GM12872 (cell line): ENCODE data around the gene ULK4.

Source experiments
- TF ChIP-seq, protein P1 (sequence below): IDR thresholded peaks from 3 replicates; pipeline ENCODE4 v1.5.1; 2011; ENCODE audit warnings: low read depth, mild to moderate bottlenecking, low read length, moderate library complexity; ENCODE audit not compliant: insufficient read depth

The ULK4 gene

DNA sequence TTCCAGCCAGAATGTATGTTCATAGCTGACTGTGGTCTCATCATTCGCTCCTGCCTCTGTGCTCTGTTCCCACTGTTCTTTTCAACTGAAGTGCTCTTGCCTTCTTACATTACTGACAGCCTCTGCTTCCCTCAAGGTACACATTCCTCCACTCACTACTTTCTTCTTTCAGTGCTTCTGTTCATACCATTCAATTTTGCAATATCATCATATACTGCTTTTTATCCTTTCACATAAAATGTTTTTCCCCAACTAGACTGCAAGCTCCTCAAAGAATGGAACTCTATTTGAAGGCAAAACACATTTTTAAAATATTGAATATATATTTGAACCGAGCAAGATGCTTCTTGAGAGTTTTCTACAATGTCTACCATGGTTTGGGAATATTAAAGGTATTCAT, 471.5 kb downstream of the ULK4 start:
- TF ChIP-seq, protein P1, sequence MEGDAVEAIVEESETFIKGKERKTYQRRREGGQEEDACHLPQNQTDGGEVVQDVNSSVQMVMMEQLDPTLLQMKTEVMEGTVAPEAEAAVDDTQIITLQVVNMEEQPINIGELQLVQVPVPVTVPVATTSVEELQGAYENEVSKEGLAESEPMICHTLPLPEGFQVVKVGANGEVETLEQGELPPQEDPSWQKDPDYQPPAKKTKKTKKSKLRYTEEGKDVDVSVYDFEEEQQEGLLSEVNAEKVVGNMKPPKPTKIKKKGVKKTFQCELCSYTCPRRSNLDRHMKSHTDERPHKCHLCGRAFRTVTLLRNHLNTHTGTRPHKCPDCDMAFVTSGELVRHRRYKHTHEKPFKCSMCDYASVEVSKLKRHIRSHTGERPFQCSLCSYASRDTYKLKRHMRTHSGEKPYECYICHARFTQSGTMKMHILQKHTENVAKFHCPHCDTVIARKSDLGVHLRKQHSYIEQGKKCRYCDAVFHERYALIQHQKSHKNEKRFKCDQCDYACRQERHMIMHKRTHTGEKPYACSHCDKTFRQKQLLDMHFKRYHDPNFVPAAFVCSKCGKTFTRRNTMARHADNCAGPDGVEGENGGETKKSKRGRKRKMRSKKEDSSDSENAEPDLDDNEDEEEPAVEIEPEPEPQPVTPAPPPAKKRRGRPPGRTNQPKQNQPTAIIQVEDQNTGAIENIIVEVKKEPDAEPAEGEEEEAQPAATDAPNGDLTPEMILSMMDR = no peak

DNA sequence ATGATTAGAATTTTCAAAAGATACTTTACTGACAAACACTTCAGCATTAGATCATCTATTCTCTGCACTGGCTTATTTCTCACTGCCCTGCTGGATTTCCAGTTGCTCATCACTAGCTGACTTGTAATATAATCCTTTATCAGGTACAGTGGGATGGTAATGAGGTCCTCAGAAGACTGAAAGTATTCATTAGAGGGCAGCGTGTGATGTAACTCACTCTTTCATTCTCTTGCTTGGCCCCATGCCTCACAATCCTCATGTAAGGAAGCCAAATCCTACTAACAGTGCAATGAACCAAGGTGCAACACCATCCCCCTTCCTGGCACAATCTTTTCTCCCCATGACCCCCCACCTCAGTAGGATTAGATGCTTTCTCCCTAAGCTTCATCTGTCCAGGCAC, 472.7 kb downstream of the ULK4 start:
- TF ChIP-seq, protein P1 = no peak

DNA sequence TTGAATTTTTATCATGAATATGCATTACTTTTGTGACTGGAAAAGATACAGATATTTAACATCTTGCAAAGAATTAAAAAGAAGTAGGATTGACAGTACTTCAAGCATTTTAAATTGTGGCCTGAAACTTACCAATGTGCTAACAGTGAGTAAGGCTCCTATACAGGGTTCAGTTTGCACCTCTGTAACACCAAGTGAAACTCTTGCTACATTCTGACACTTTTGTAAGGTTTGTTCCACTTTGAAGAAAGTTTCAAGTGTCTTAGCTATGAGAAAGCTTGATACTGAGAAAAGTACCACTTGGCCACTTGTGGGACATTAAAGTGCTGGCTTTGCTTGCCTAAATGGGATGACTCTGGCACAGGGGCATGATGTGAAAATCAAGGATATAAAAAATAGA, 473.4 kb downstream of the ULK4 start:
- TF ChIP-seq, protein P1 = no peak

DNA sequence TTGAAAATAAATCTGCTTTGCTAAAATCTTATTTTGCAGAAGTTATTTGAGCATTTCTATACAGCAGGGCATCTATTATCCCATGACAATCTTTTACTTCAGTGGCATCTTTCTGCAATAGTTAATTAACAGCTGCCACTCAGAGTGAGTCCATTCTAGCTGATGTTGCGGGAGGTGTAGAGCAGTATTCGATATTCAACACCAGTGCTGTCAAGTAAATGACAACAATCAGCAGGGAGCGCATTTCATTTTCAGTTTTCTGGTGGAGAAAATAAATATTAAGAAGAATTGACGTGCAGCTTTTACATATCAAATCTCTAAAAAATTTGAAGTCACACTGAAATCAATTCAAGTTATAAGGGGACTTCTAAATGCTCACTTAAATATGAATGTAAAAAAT, 476.4 kb downstream of the ULK4 start:
- TF ChIP-seq, protein P1 = no peak

DNA sequence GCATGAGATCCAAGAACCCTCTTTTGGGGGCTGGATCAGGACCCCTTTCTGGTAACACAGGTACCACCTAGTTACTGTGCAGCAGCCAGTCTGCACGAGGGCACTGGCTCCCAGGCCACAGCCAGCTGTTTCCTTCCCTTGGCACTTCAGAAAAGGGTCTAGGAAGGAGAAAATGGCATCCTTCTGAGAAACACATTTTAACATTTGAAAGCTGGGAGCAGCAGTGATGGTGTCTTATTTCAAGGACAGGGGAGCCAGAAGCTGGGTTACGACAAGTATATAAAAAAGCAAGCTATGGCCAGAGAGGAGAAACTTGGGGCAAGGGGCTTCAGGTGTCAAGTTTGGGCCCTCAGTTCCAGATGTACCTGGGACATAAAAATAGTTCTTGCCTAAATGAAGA, 479.8 kb downstream of the ULK4 start:
- TF ChIP-seq, protein P1 = no peak

DNA sequence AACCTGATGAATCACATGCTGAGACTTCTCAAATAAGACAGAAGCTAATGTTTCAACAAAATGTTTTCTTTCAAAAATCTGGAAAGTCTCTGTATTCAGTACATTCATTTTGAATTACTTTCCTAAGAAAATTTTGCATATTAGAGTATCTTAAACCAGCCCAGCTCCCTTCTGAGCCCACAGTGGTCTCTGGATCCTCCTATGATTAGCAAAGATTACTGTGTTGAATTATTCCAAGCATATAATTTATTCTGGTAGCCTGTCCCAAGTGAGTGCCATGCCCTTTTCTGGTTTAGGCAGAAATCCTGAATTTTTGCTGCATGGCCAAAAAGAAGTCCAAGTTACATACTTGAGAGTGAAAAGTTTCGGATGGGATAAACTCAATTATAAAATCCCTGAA, 483.6 kb downstream of the ULK4 start:
- TF ChIP-seq, protein P1 = no peak

DNA sequence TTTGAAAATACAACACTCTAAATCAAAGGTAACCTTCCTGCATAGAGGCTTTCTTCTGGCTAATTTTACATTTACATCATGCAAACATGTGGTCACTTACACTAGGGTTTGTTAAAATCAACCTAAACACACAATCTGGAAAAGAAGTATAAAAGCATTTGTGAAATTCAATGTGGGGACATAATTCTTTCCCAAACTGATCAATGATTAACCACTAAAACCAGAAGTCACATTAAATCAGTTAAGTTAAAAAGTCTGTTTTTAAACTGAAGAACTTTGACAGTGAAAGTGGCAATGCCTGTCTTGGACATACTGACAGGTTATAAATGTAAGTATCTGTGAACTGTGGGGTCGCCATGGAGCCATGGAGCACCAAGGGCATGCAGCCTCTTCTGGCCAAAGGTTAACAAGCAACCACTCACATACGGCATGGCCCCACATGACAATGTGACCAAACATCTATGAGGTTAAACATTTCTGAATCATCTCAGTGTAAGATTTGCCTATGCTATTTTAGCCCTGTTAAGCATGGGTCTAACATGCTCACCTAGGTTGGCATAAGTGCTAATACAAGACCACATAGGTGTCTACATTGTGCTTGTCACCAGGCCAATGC, 484.4 kb downstream of the ULK4 start:
- TF ChIP-seq, protein P1 = no peak
